Parathyroid adenoma (tissue), 2 donors: ENCODE results near the gene AIFM2.

Experiments
- H2AFZ ChIP-seq: fragments of 300-600 bp; sonication (generic); one replicate; pipeline ENCODE4 v1.7.0; 2017; ENCODE audit warnings: antibody characterized with exemption, mild to moderate bottlenecking
- H3K27ac ChIP-seq: fragments of 300-600 bp; sonication (generic); one replicate; pipeline ENCODE4 v1.7.0; 2017
- H3K27me3 ChIP-seq: fragments of 300-600 bp; sonication (generic); one replicate; pipeline ENCODE4 v1.7.0; 2017; ENCODE audit warnings: low read length; ENCODE audit not compliant: control insufficient read depth, insufficient read depth
- H3K36me3 ChIP-seq: fragments of 300-600 bp; sonication (generic); one replicate; pipeline ENCODE4 v1.7.0; 2017; ENCODE audit warnings: low read length; ENCODE audit not compliant: control insufficient read depth, insufficient read depth
- H3K4me1 ChIP-seq: fragments of 300-600 bp; sonication (generic); one replicate; pipeline ENCODE4 v1.7.0; 2017; ENCODE audit warnings: control low read depth
- H3K4me2 ChIP-seq: fragments of 300-600 bp; sonication (generic); one replicate; pipeline ENCODE4 v1.7.0; 2017; ENCODE audit warnings: low read length
- H3K4me3 ChIP-seq: fragments of 300-600 bp; sonication (generic); one replicate; pipeline ENCODE4 v1.7.0; 2017; ENCODE audit warnings: low read depth, low read length
- H3K79me2 ChIP-seq: fragments of 300-600 bp; sonication (generic); one replicate; pipeline ENCODE4 v1.7.0; 2017; ENCODE audit warnings: control low read depth
- H3K9ac ChIP-seq: fragments of 300-600 bp; sonication (generic); one replicate; pipeline ENCODE4 v1.7.0; 2017; ENCODE audit warnings: mild to moderate bottlenecking
- H3K9me3 ChIP-seq: fragments of 300-600 bp; sonication (generic); one replicate; pipeline ENCODE4 v1.7.0; 2017; ENCODE audit warnings: low read length; ENCODE audit not compliant: control insufficient read depth
- CTCF ChIP-seq: fragments of 300-600 bp; sonication (generic); IDR thresholded peaks from one replicate; pipeline ENCODE4 v1.7.0; 2017; ENCODE audit warnings: antibody characterized with exemption, mild to moderate bottlenecking
- donor health status: primary hyperparathyroidism.

AIFM2 gene

GRCh38 chr10:70122742-70123141 lies 9.9 kb downstream of the AIFM2 start:
- Histone ChIP-seq H3K27ac (no peak overlapping the region), H3K9me3 (no peaks in the 10 kb centered on the region), H3K36me3 (no peaks in the 10 kb centered on the region), H3K4me2 (no peak overlapping the region), H3K4me1 (peaks cover 11% of the 10 kb centered on the region), H3K79me2 (no peaks in the 10 kb centered on the region), H3K9ac (no peak overlapping the region), H2AFZ (no peak overlapping the region), H3K27me3 (no peaks in the 10 kb centered on the region), H3K4me3 (no peak overlapping the region)
- no peak for TF ChIP-seq CTCF

- no peak overlapping the region for H3K4me3 ChIP-seq
- H2AFZ ChIP-seq = no peak overlapping the region
- no peak for TF ChIP-seq CTCF
- H3K79me2 ChIP-seq = no peaks in the 10 kb centered on the region
- H3K36me3 ChIP-seq = no peaks in the 10 kb centered on the region
- no peaks in the 10 kb centered on the region for H3K9me3 ChIP-seq
- H3K4me1 ChIP-seq = peaks cover 11% of the 10 kb centered on the region
- H3K4me2 ChIP-seq = no peak overlapping the region
- no peak overlapping the region for H3K27ac ChIP-seq
- H3K9ac ChIP-seq = no peak overlapping the region
- no peaks in the 10 kb centered on the region for H3K27me3 ChIP-seq
Measured at GRCh38 chr10:70121281-70121949, 11.2 kb downstream of the AIFM2 start.

GRCh38 chr10:70120417-70120816 lies 12.2 kb downstream of the AIFM2 start:
- Histone ChIP-seq H3K36me3 (no peaks in the 10 kb centered on the region), H3K4me2 (no peak overlapping the region), H3K27me3 (no peaks in the 10 kb centered on the region), H2AFZ (peak overlapping the region; percentile 41), H3K4me1 (peaks cover 11% of the 10 kb centered on the region), H3K9me3 (no peaks in the 10 kb centered on the region), H3K27ac (no peak overlapping the region), H3K9ac (no peak overlapping the region), H3K4me3 (no peak overlapping the region), H3K79me2 (no peaks in the 10 kb centered on the region)
- TF ChIP-seq CTCF = no peak

GRCh38 chr10:70119623-70120022 lies 13.0 kb downstream of the AIFM2 start:
- Histone ChIP-seq H3K4me2 (no peak overlapping the region), H2AFZ (no peak overlapping the region), H3K27me3 (no peaks in the 10 kb centered on the region), H3K9ac (no peak overlapping the region), H3K79me2 (no peaks in the 10 kb centered on the region), H3K27ac (no peak overlapping the region), H3K36me3 (no peaks in the 10 kb centered on the region), H3K4me1 (peaks cover 11% of the 10 kb centered on the region), H3K9me3 (no peaks in the 10 kb centered on the region), H3K4me3 (no peak overlapping the region)
- TF ChIP-seq CTCF = no peak

- no peak for TF ChIP-seq CTCF
- H2AFZ ChIP-seq = no peak overlapping the region
- H3K4me1 ChIP-seq = peaks cover 11% of the 10 kb centered on the region
- H3K9me3 ChIP-seq = no peaks in the 10 kb centered on the region
- H3K36me3 ChIP-seq = no peaks in the 10 kb centered on the region
- H3K9ac ChIP-seq = no peak overlapping the region
- H3K79me2 ChIP-seq = no peaks in the 10 kb centered on the region
- H3K27ac ChIP-seq = no peak overlapping the region
- no peak overlapping the region for H3K4me2 ChIP-seq
- no peaks in the 10 kb centered on the region for H3K27me3 ChIP-seq
- no peak overlapping the region for H3K4me3 ChIP-seq
Measured at GRCh38 chr10:70119197-70119596, 13.4 kb downstream of the AIFM2 start.
